KMS-11 (cell line): ENCODE data around the gene DGAT2.

Experiments used
- H2AFZ ChIP-seq: fragments of 200-600 bp; sonication (generic); 2 replicates; pipeline ENCODE4 v1.6.1; 2016; ENCODE audit warnings: antibody characterized with exemption, mixed run types, low read depth
- H3K27ac ChIP-seq: fragments of 200-600 bp; sonication (generic); 2 replicates; pipeline ENCODE4 v1.6.1; 2016; ENCODE audit warnings: mild to moderate bottlenecking, mixed run types
- H3K27me3 ChIP-seq: fragments of 200-600 bp; sonication (generic); 2 replicates; pipeline ENCODE4 v1.6.1; 2017; ENCODE audit warnings: mild to moderate bottlenecking, low read depth, mixed run types, moderate library complexity; ENCODE audit not compliant: insufficient read depth
- H3K36me3 ChIP-seq: fragments of 200-600 bp; sonication (generic); 2 replicates; pipeline ENCODE4 v1.6.1; 2017; ENCODE audit warnings: mild to moderate bottlenecking, mixed run types; ENCODE audit not compliant: insufficient read depth
- H3K4me1 ChIP-seq: fragments of 200-600 bp; sonication (generic); 2 replicates; pipeline ENCODE4 v1.6.1; 2016; ENCODE audit warnings: mild to moderate bottlenecking, low read depth, mixed run types; ENCODE audit not compliant: poor library complexity, severe bottlenecking
- H3K4me2 ChIP-seq: fragments of 200-600 bp; sonication (generic); 2 replicates; pipeline ENCODE4 v1.7.0; 2016; ENCODE audit warnings: mild to moderate bottlenecking, mixed run types
- H3K4me3 ChIP-seq: fragments of 200-600 bp; sonication (generic); IDR thresholded peaks from 2 replicates; pipeline ENCODE4 v1.6.1; 2017; ENCODE audit warnings: low read depth, low read length, mixed read lengths; ENCODE audit not compliant: insufficient read depth
- H3K79me2 ChIP-seq: fragments of 200-600 bp; sonication (generic); 2 replicates; pipeline ENCODE4 v1.6.1; 2016; ENCODE audit warnings: low read depth, mixed run types; ENCODE audit not compliant: insufficient read depth
- H3K9ac ChIP-seq: fragments of 200-600 bp; sonication (generic); 2 replicates; pipeline ENCODE4 v1.6.1; 2016; ENCODE audit warnings: mild to moderate bottlenecking, mixed run types
- H4K20me1 ChIP-seq: fragments of 200-600 bp; sonication (generic); 2 replicates; pipeline ENCODE4 v1.6.1; 2016; ENCODE audit warnings: mild to moderate bottlenecking, mixed run types; ENCODE audit not compliant: insufficient read depth
- TF ChIP-seq, protein P1 (sequence below): fragments of 200-600 bp; sonication (generic); conservative IDR thresholded peaks from 2 replicates; pipeline ENCODE4 v1.6.1; 2017; ENCODE audit warnings: low read depth, mild to moderate bottlenecking, antibody characterized with exemption, low read length, moderate library complexity, mixed read lengths

The DGAT2 gene

DNA sequence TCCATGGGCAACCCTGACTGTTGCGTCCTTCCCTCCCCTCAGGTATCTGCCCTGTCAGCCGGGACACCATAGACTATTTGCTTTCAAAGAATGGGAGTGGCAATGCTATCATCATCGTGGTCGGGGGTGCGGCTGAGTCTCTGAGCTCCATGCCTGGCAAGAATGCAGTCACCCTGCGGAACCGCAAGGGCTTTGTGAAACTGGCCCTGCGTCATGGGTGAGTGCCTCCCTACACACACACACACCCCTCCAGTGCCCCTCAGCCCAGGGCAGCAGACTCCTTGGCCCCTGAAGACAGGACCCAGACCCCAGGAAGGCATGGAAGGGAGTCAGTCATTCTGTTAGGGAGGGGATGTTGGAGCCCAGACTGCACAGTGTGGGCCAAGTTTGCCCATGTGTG, 28.5 kb downstream of the DGAT2 start:
- Histone ChIP-seq H3K4me2 (no peak overlapping the region), H2AFZ (no peak overlapping the region), H4K20me1 (no peaks in the 10 kb centered on the region), H3K27ac (no peak overlapping the region), H3K36me3 (no peaks in the 10 kb centered on the region), H3K4me1 (peaks cover 21% of the 10 kb centered on the region), H3K4me3 (no peak overlapping the region), H3K79me2 (no peaks in the 10 kb centered on the region), H3K9ac (no peak overlapping the region), H3K27me3 (no peaks in the 10 kb centered on the region)
- TF ChIP-seq, protein P1, sequence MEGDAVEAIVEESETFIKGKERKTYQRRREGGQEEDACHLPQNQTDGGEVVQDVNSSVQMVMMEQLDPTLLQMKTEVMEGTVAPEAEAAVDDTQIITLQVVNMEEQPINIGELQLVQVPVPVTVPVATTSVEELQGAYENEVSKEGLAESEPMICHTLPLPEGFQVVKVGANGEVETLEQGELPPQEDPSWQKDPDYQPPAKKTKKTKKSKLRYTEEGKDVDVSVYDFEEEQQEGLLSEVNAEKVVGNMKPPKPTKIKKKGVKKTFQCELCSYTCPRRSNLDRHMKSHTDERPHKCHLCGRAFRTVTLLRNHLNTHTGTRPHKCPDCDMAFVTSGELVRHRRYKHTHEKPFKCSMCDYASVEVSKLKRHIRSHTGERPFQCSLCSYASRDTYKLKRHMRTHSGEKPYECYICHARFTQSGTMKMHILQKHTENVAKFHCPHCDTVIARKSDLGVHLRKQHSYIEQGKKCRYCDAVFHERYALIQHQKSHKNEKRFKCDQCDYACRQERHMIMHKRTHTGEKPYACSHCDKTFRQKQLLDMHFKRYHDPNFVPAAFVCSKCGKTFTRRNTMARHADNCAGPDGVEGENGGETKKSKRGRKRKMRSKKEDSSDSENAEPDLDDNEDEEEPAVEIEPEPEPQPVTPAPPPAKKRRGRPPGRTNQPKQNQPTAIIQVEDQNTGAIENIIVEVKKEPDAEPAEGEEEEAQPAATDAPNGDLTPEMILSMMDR, result no peak

DNA sequence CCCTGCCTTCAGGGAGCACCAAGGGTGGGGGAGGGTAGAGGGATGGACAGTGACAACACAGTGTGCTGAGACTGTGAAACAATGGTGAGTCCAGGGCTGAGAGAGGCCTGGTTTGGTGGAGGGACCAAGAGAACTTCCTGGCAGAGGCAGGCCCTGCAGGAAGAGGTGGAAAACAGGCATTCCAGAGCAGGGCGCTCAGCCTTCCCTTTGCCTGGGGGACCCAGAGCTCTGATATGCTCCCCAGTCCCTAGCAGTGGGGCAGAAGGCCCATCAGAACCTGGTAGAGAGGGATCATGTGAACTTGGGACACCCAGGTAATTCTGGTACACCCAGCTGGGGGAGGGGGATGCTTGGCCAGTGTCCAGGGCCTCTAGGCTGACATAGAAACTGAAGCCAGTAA, 29.2 kb downstream of the DGAT2 start:
- Histone ChIP-seq H3K4me3 (no peak overlapping the region), H3K9ac (no peak overlapping the region), H3K79me2 (no peaks in the 10 kb centered on the region), H3K4me2 (no peak overlapping the region), H3K4me1 (peaks cover 25% of the 10 kb centered on the region), H3K27ac (no peak overlapping the region), H3K36me3 (no peaks in the 10 kb centered on the region), H4K20me1 (no peaks in the 10 kb centered on the region), H2AFZ (no peak overlapping the region), H3K27me3 (no peaks in the 10 kb centered on the region)
- TF ChIP-seq, protein P1, result no peak

DNA sequence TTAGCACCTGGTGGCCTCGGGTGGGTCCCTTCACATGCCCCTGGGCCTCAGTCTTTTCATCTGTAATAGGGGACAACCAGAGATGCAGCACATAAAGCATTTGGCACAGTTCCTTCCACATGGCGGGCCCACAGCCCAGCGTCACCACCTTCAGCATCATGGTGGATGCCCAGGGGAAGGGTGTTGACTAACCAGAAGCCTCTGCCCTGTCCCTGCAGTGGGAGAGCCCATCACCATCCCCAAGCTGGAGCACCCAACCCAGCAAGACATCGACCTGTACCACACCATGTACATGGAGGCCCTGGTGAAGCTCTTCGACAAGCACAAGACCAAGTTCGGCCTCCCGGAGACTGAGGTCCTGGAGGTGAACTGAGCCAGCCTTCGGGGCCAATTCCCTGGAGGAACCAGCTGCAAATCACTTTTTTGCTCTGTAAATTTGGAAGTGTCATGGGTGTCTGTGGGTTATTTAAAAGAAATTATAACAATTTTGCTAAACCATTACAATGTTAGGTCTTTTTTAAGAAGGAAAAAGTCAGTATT, 31.6 kb downstream of the DGAT2 start:
- H3K36me3 ChIP-seq, result no peaks in the 10 kb centered on the region
- H3K27ac ChIP-seq, result no peak overlapping the region
- H3K4me2 ChIP-seq, result no peak overlapping the region; the same call in 1 of the 2 replicates
- no peaks in the 10 kb centered on the region for H4K20me1 ChIP-seq
- no peak overlapping the region for H3K4me3 ChIP-seq
- no peaks in the 10 kb centered on the region for H3K27me3 ChIP-seq
- no peaks in the 10 kb centered on the region for H3K79me2 ChIP-seq
- H2AFZ ChIP-seq, result no peak overlapping the region
- no peak overlapping the region for H3K9ac ChIP-seq
- TF ChIP-seq, protein P1, result no peak
- peaks cover 25% of the 10 kb centered on the region for H3K4me1 ChIP-seq

DNA sequence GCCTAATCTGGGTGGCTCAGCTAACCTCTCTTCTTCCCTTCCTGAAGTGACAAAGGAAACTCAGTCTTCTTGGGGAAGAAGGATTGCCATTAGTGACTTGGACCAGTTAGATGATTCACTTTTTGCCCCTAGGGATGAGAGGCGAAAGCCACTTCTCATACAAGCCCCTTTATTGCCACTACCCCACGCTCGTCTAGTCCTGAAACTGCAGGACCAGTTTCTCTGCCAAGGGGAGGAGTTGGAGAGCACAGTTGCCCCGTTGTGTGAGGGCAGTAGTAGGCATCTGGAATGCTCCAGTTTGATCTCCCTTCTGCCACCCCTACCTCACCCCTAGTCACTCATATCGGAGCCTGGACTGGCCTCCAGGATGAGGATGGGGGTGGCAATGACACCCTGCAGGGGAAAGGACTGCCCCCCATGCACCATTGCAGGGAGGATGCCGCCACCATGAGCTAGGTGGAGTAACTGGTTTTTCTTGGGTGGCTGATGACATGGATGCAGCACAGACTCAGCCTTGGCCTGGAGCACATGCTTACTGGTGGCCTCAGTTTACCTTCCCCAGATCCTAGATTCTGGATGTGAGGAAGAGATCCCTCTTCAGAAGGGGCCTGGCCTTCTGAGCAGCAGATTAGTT, 32.3 kb downstream of the DGAT2 start:
- Histone ChIP-seq H3K4me1 (peaks cover 25% of the 10 kb centered on the region), H3K79me2 (no peaks in the 10 kb centered on the region), H4K20me1 (no peaks in the 10 kb centered on the region), H3K4me2 (peak overlapping the region; percentile 16; the same call in 1 of the 2 replicates), H3K9ac (no peak overlapping the region), H2AFZ (no peak overlapping the region), H3K27me3 (no peaks in the 10 kb centered on the region), H3K36me3 (no peaks in the 10 kb centered on the region), H3K27ac (peak overlapping the region; percentile 3; the same call in 1 of the 2 replicates), H3K4me3 (no peak overlapping the region)
- TF ChIP-seq, protein P1, result no peak
